ENCODE measurements around the gene NSUN6.
"Not testable (repeated sequence)": the region's sequence is repeated elsewhere in the genome, so short reads cannot be mapped to it uniquely, and the experiment has no call there.

GRCh38 chr10:18637400-18637799 is 14.0 kb downstream of the NSUN6 start:
- TF ChIP-seq POLR2A (IDR thresholded peaks at IDR 0.05; ENCODE audit: low read length); GATA1 (IDR thresholded peaks at IDR 0.05; ENCODE audit: low read depth, low read length): not testable (repeated sequence)

Data from erythroblast (primary cell).